BE2C (cell line): ENCODE measurements around the gene LSAMP.
A peak's percentile ranks its signal among the peaks of the same experiment; 100 is the strongest.

Experiments used
- DNase-seq: peaks from one replicate; pipeline ENCODE4 v3.0.0-alpha.2; 2020
- H3K27me3 ChIP-seq: fragments of 250-450 bp; sonication (Bioruptor Pico); 2 replicates; pipeline ENCODE4 v1.5.1; 2020; ENCODE audit warnings: mild to moderate bottlenecking
- H3K36me3 ChIP-seq: fragments of 250-450 bp; sonication (Bioruptor Pico); 2 replicates; pipeline ENCODE4 v1.5.1; 2020; ENCODE audit warnings: mild to moderate bottlenecking
- H3K4me1 ChIP-seq: fragments of 250-450 bp; sonication (Bioruptor Pico); 2 replicates; pipeline ENCODE4 v1.5.1; 2020
- H3K4me3 ChIP-seq: 2 replicates; pipeline ENCODE4 v1.5.1; 2011; ENCODE audit warnings: low read depth, low read length
- H3K9me3 ChIP-seq: fragments of 250-450 bp; sonication (Bioruptor Pico); 2 replicates; pipeline ENCODE4 v1.5.1; 2020
- CTCF ChIP-seq: IDR thresholded peaks from 2 replicates; pipeline ENCODE4 v1.5.1; 2012; ENCODE audit warnings: mild to moderate bottlenecking, low read depth, low read length

The LSAMP gene

GRCh38 chr3:115975353-115975752, 469.9 kb downstream of the LSAMP start:
- H3K27me3 ChIP-seq: no peaks in the 10 kb centered on the region
- no peak overlapping the region for H3K4me3 ChIP-seq
- H3K36me3 ChIP-seq: no peaks in the 10 kb centered on the region
- DNase-seq: no peak
- H3K4me1 ChIP-seq: no peaks in the 10 kb centered on the region
- TF ChIP-seq CTCF: no peak
- H3K9me3 ChIP-seq: no peaks in the 10 kb centered on the region

- TF ChIP-seq CTCF: no peak
- Histone ChIP-seq H3K9me3 (no peaks in the 10 kb centered on the region), H3K4me3 (no peak overlapping the region), H3K27me3 (no peaks in the 10 kb centered on the region), H3K36me3 (no peaks in the 10 kb centered on the region), H3K4me1 (no peaks in the 10 kb centered on the region)
- DNase-seq: no peak
Observed at GRCh38 chr3:115974940-115975339, 470.3 kb downstream of the LSAMP start.

- H3K27me3 ChIP-seq: no peaks in the 10 kb centered on the region
- no peak for TF ChIP-seq CTCF
- H3K36me3 ChIP-seq: no peaks in the 10 kb centered on the region
- DNase-seq: no peak
- H3K9me3 ChIP-seq: no peaks in the 10 kb centered on the region
- no peaks in the 10 kb centered on the region for H3K4me1 ChIP-seq
- H3K4me3 ChIP-seq: no peak overlapping the region
Observed at GRCh38 chr3:115968871-115969270, 476.4 kb downstream of the LSAMP start.

- DNase-seq: no peak
- Histone ChIP-seq H3K9me3 (no peaks in the 10 kb centered on the region), H3K36me3 (no peaks in the 10 kb centered on the region), H3K4me1 (peaks cover 3% of the 10 kb centered on the region), H3K4me3 (no peak overlapping the region), H3K27me3 (no peaks in the 10 kb centered on the region)
- no peak for TF ChIP-seq CTCF
Observed at GRCh38 chr3:115961380-115961779, 483.9 kb downstream of the LSAMP start.

- Histone ChIP-seq H3K4me1 (peaks cover 3% of the 10 kb centered on the region), H3K27me3 (no peaks in the 10 kb centered on the region), H3K9me3 (no peaks in the 10 kb centered on the region), H3K4me3 (no peak overlapping the region), H3K36me3 (no peaks in the 10 kb centered on the region)
- DNase-seq: peak; percentile 77
- TF ChIP-seq CTCF: no peak
Observed at GRCh38 chr3:115960799-115961198, 484.5 kb downstream of the LSAMP start.

- peaks cover 3% of the 10 kb centered on the region for H3K4me1 ChIP-seq
Observed at GRCh38 chr3:115958526-115958925, 486.8 kb downstream of the LSAMP start.

More at GRCh38 chr3:115958526-115958925, 486.8 kb downstream of the LSAMP start:
- no peaks in the 10 kb centered on the region for H3K9me3 ChIP-seq
- no peaks in the 10 kb centered on the region for H3K36me3 ChIP-seq
- no peak overlapping the region for H3K4me3 ChIP-seq
- no peak for DNase-seq
- TF ChIP-seq CTCF: no peak
- H3K27me3 ChIP-seq: no peaks in the 10 kb centered on the region
